Measurements from ENCODE around the gene PRXL2B.

PRXL2B gene

GRCh38 chr1:2603521-2604155 is 17.1 kb downstream of the PRXL2B start:
- TF ChIP-seq, protein P1, sequence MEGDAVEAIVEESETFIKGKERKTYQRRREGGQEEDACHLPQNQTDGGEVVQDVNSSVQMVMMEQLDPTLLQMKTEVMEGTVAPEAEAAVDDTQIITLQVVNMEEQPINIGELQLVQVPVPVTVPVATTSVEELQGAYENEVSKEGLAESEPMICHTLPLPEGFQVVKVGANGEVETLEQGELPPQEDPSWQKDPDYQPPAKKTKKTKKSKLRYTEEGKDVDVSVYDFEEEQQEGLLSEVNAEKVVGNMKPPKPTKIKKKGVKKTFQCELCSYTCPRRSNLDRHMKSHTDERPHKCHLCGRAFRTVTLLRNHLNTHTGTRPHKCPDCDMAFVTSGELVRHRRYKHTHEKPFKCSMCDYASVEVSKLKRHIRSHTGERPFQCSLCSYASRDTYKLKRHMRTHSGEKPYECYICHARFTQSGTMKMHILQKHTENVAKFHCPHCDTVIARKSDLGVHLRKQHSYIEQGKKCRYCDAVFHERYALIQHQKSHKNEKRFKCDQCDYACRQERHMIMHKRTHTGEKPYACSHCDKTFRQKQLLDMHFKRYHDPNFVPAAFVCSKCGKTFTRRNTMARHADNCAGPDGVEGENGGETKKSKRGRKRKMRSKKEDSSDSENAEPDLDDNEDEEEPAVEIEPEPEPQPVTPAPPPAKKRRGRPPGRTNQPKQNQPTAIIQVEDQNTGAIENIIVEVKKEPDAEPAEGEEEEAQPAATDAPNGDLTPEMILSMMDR (conservative IDR thresholded peaks at IDR 0.05): no peak
- no peak for TF ChIP-seq ZFX (IDR thresholded peaks at IDR 0.05)
- H3K27ac ChIP-seq: no peak overlapping the region

GRCh38 chr1:2604156-2604843 is 17.7 kb downstream of the PRXL2B start:
- no peak overlapping the region for H3K27ac ChIP-seq
- no peak for TF ChIP-seq ZFX (IDR thresholded peaks at IDR 0.05)

DNA sequence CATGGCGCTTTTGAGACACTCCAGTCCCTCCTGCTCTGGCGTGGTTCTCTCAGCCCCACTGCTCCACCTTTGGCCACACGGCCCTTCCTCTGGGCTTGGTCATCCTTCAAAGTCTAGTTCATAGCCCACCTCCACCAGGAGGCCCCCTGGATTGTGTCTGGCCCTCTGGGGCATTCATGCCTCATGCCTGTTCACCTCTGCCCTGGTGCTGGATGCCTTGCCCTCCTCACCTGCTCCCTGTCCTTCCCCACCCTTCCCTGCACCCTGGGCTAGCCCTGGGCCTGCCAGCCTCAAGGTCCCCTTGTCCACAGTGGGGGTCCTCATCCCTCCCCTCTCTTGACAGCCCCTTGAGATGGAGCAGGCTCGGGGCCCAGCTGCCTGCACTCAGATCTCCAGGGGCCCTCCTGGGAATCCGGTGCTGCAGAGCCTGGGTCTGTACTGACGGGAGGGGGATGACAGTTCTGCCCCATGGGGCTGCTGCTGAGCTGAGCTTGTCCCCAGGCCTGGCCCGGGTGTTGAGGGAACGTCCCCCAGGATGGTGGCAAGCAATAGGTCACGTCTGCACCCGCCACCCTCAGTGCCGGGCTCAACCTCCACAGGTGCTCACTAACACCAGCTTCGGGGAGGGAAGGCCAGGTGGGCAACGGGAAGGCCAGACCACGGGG is 18.4 kb downstream of the PRXL2B start:
- TF ChIP-seq ZFX (IDR thresholded peaks at IDR 0.05): no peak
- TF ChIP-seq, protein P1 (conservative IDR thresholded peaks at IDR 0.05): no peak
- H3K27ac ChIP-seq: no peak overlapping the region

- H3K27ac ChIP-seq: no peak overlapping the region
- no peak for TF ChIP-seq ZFX (IDR thresholded peaks at IDR 0.05)
- TF ChIP-seq, protein P1 (conservative IDR thresholded peaks at IDR 0.05): no peak
Observed at GRCh38 chr1:2605509-2606395, 19.2 kb downstream of the PRXL2B start.

DNA sequence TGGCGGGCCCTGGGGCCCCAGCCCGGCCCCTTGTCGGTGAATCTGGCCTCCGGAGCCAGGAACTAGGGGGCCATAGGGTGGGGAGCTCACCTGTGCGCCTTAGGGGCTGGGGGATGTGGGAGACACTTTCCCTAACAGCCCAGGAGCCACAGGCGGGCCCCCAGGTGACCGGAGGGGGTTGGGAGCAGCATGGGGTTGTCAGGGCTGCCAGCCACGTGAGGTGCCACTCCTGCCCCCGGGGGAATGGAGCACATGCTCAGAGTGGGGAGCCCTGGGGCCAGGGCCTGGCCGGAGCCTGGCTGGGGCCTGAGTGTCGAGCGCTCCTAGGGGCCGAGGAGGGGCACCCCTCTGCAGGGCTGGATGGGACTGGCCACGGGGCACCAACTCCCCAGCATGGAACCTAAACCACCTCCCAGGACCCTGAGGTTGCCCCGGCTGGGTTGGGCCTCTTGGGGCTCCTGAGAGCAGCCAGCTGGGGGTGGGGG is 19.9 kb downstream of the PRXL2B start:
- H3K27ac ChIP-seq: no peak overlapping the region
- TF ChIP-seq ZFX (IDR thresholded peaks at IDR 0.05): no peak
- TF ChIP-seq, protein P1 (conservative IDR thresholded peaks at IDR 0.05): no peak

- no peak for TF ChIP-seq ZFX (IDR thresholded peaks at IDR 0.05)
- TF ChIP-seq, protein P1 (conservative IDR thresholded peaks at IDR 0.05): no peak
- H3K27ac ChIP-seq: no peak overlapping the region
Observed at GRCh38 chr1:2606881-2607621, 20.5 kb downstream of the PRXL2B start.

DNA sequence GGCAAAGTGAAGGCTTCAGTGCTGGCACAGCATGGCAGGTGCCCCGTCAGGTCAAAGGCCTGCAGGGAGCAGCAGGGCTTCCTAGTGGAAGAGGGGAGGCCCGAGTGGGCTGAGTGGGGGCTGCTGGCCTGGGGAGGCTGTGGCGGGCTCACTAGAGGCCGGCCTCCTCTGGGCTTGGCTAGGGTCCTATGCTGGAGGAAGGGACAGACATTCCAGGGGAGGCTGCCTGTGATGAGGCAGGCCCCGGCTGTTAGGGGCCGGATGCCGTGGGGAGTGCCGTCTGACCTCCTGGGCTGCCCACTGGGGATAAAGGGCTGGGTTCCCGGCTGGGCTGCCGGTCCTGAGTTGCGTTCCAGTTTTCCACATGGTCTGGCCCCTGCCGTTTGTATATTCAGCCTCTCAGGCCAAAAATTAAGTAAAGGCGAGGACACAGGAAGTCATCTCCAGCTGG is 21.1 kb downstream of the PRXL2B start:
- TF ChIP-seq, protein P1 (conservative IDR thresholded peaks at IDR 0.05): no peak
- TF ChIP-seq ZFX (IDR thresholded peaks at IDR 0.05): no peak
- H3K27ac ChIP-seq: no peak overlapping the region

All from C4-2B (cell line).